ENCODE data around the gene TERF2IP. TPM values are rescaled to one million over a fixed set of nuclear protein-coding genes. Genes with fewer than 3 reads are reported as not detected.

TERF2IP gene
- total and polyA plus RNA-seq, 2 of the 13 experiments (the other 11 are each of a cell fraction or from before 2014, with no cell fraction given) = 26.4 to 50.2 TPM

GRCh38 chr16:75622761-75623605, 24.6 kb upstream of the TERF2IP start, which contains the start of gene ADAT1 (continued):
- TF ChIP-seq IRX3 (CRISPR knock-in tag; IDR thresholded peaks at IDR 0.05; ENCODE audit: borderline replicate concordance, low read depth) (no peak), REST (IDR thresholded peaks at IDR 0.05; ENCODE audit: borderline replicate concordance in 1 of 2, low read depth in 1 of 2, low read length in 2 of 2) (no peak), ZBTB2 (CRISPR knock-in tag; IDR thresholded peaks at IDR 0.05; ENCODE audit: low read depth) (peak; percentile 66; the same call in 1 of the 2 replicates), ZNF205 (CRISPR knock-in tag; IDR thresholded peaks at IDR 0.05) (peak; percentile 89), KAT7 (CRISPR knock-in tag; IDR thresholded peaks at IDR 0.05; ENCODE audit: borderline replicate concordance) (no peak), ZNF570 (CRISPR knock-in tag; IDR thresholded peaks at IDR 0.05; ENCODE audit: borderline replicate concordance) (no peak), ZNF44 (CRISPR knock-in tag; IDR thresholded peaks at IDR 0.05) (no peak; the same call in 1 of the 2 replicates), ZNF616 (CRISPR knock-in tag; IDR thresholded peaks at IDR 0.05; ENCODE audit: low read depth) (no peak), SATB2 (CRISPR knock-in tag; IDR thresholded peaks at IDR 0.05) (no peak), ZFP90 (CRISPR knock-in tag; IDR thresholded peaks at IDR 0.05; ENCODE audit: borderline replicate concordance) (no peak), RARG (CRISPR knock-in tag; IDR thresholded peaks at IDR 0.05; ENCODE audit: low read depth) (no peak)
- TF ChIP-seq, protein P1, sequence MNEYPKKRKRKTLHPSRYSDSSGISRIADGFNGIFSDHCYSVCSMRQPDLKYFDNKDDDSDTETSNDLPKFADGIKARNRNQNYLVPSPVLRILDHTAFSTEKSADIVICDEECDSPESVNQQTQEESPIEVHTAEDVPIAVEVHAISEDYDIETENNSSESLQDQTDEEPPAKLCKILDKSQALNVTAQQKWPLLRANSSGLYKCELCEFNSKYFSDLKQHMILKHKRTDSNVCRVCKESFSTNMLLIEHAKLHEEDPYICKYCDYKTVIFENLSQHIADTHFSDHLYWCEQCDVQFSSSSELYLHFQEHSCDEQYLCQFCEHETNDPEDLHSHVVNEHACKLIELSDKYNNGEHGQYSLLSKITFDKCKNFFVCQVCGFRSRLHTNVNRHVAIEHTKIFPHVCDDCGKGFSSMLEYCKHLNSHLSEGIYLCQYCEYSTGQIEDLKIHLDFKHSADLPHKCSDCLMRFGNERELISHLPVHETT (CRISPR knock-in tag; conservative IDR thresholded peaks at IDR 0.05) = peak; percentile 89
- TF ChIP-seq, protein P2, sequence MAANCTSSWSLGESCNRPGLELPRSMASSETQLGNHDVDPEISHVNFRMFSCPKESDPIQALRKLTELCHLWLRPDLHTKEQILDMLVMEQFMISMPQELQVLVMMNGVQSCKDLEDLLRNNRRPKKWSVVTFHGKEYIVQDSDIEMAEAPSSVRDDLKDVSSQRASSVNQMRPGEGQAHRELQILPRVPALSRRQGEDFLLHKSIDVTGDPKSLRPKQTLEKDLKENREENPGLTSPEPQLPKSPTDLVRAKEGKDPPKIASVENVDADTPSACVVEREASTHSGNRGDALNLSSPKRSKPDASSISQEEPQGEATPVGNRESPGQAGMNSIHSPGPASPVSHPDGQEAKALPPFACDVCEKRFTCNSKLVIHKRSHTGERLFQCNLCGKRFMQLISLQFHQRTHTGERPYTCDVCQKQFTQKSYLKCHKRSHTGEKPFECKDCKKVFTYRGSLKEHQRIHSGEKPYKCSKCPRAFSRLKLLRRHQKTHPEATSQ (CRISPR knock-in tag; IDR thresholded peaks at IDR 0.05; ENCODE audit: borderline replicate concordance) = no peak
- TF ChIP-seq, protein P3, sequence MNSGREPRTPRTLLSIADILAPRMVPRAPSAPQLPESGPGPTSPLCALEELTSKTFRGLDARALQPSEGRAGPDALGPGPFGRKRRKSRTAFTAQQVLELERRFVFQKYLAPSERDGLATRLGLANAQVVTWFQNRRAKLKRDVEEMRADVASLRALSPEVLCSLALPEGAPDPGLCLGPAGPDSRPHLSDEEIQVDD (CRISPR knock-in tag; IDR thresholded peaks at IDR 0.05; ENCODE audit: borderline replicate concordance) = no peak
- TF ChIP-seq, protein P4, sequence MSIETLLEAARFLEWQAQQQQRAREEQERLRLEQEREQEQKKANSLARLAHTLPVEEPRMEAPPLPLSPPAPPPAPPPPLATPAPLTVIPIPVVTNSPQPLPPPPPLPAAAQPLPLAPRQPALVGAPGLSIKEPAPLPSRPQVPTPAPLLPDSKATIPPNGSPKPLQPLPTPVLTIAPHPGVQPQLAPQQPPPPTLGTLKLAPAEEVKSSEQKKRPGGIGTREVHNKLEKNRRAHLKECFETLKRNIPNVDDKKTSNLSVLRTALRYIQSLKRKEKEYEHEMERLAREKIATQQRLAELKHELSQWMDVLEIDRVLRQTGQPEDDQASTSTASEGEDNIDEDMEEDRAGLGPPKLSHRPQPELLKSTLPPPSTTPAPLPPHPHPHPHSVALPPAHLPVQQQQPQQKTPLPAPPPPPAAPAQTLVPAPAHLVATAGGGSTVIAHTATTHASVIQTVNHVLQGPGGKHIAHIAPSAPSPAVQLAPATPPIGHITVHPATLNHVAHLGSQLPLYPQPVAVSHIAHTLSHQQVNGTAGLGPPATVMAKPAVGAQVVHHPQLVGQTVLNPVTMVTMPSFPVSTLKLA (IDR thresholded peaks at IDR 0.05) = peak; percentile 88
- TF ChIP-seq, protein P5, sequence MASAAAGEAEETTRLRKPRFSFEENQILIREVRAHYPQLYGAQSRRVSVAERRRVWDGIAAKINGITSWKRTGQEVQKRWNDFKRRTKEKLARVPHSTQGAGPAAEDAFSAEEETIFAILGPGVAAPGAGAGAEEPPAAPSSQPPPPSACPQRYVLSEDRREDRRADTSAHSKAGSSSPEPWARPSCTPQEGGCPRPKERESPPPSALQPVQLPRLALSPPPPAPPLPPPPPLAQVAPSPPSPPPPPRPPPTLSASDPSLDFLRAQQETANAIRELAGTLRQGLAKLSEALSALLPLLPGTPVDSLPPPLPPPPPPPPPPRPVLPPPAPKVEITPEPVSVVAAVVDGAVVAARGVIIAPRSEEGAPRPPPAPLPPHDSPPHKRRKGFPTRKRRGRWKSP (CRISPR knock-in tag; IDR thresholded peaks at IDR 0.05) = peak; percentile 87

All from HepG2 (cell line).